AG09319 (cell line): ENCODE results near the gene CEP128.

Experiments used
- DNase-seq: peaks from one replicate; pipeline ENCODE4 v3.0.0-alpha.2; 2010; ENCODE audit warnings: low read depth; ENCODE audit errors: extremely low read depth
- TF ChIP-seq, protein P1 (sequence below): IDR thresholded peaks from 2 replicates; pipeline ENCODE4 v1.5.1; 2011; ENCODE audit warnings: low read depth, mild to moderate bottlenecking, inconsistent platforms, low read length, moderate library complexity

The CEP128 gene

GRCh38 chr14:80564051-80564450, 377.5 kb downstream of the CEP128 start:
- TF ChIP-seq, protein P1, sequence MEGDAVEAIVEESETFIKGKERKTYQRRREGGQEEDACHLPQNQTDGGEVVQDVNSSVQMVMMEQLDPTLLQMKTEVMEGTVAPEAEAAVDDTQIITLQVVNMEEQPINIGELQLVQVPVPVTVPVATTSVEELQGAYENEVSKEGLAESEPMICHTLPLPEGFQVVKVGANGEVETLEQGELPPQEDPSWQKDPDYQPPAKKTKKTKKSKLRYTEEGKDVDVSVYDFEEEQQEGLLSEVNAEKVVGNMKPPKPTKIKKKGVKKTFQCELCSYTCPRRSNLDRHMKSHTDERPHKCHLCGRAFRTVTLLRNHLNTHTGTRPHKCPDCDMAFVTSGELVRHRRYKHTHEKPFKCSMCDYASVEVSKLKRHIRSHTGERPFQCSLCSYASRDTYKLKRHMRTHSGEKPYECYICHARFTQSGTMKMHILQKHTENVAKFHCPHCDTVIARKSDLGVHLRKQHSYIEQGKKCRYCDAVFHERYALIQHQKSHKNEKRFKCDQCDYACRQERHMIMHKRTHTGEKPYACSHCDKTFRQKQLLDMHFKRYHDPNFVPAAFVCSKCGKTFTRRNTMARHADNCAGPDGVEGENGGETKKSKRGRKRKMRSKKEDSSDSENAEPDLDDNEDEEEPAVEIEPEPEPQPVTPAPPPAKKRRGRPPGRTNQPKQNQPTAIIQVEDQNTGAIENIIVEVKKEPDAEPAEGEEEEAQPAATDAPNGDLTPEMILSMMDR = no peak
- no peak for DNase-seq

- DNase-seq = no peak
- TF ChIP-seq, protein P1 = no peak
These were observed 380.5 kb downstream of the CEP128 start for GRCh38 chr14:80560800-80561657.

DNA sequence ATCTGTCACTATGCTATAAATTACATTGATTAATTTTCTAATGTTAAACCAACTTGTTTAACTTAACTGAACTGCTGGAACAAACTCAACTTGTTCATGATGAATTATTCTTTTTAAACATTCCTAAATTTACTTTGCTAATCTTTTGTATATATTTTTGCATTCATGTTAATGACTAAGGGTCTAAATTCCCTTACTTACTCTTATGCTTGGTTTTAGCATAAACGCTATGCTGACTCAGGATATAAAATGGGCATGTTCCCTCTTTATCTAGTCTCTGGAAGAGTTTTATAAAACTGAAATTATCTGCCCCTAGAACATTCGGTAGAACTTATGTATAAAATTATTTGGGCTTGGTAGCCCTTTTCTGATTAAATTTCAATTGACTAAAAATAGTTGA, 387.4 kb downstream of the CEP128 start:
- no peak for DNase-seq

DNA sequence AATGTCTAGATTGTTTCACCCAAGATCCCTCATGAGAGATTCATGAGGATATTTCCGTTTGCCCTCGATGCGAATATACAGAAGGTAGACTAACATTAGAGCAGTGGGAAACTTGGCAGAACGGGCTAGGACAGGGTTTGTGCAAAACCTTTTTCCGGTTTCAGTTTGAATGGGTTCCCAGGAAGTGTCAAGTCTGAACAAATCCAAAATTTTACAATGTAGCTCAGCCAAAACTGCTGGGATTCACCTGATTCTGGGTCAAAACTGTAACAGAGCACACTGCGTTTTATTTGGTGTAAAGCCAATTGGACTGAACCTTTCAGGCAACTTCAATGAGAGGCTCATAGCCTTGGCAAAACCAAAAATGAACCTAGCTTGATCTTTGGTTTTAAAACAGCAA, 392.4 kb downstream of the CEP128 start:
- DNase-seq = no peak
- TF ChIP-seq, protein P1 = no peak

More for the DNA sequence above, 387.4 kb downstream of the CEP128 start:
- TF ChIP-seq, protein P1 = no peak

GRCh38 chr14:80545935-80546854, 395.3 kb downstream of the CEP128 start:
- TF ChIP-seq, protein P1 = no peak
- no peak for DNase-seq

DNA sequence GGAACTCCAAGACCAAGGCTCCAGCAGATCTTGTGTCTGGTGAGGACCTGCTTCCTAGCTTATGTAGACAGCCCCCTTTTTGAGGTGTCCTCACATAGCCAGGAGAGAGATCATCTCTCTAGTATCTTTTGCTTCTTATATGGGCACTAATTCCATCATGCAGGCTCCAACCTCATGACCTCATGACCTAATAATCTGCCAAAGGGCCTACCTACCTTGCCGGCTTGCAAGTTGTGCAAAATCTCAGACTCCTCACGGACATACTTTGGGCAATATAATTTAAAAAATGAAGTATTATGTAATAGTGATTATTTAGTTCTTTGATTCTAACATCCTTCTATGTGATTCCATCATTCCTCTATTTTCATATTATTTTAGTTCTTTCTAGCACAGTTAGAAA, 397.2 kb downstream of the CEP128 start:
- TF ChIP-seq, protein P1 = no peak
- no peak for DNase-seq

DNA sequence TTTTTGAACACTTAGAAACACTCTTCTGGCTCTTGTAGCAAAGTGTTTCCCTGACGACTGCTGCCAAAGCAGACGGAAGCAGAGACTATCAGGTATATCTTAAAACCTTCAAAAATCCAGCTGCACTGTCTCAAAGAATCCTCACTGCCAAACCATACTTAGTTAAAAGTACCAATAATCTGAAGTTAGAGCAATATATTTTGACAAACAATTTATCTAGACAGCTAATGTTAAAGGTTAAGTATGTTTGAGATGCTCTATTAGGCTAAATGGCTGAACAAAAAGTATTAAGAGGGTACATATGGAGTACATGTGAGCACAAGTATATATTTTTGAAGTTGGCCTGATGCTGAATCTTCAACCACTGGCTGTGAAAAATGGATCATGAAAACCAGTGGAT, 398.3 kb downstream of the CEP128 start:
- TF ChIP-seq, protein P1 = no peak
- DNase-seq = no peak
